SIG-M5 treated with dmso at 0.1 percent for 504 hours (cell line): ENCODE data around the gene RAP2B.
"Not testable (repeated sequence)": the region's sequence is repeated elsewhere in the genome, so short reads cannot be mapped to it uniquely, and the experiment has no call there.

Source experiments
- DNase-seq: peaks from one replicate; lab custom pipeline; 2025; ENCODE audit not compliant: unreplicated experiment; lab: John Stamatoyannopoulos, UW

RAP2B gene

DNA sequence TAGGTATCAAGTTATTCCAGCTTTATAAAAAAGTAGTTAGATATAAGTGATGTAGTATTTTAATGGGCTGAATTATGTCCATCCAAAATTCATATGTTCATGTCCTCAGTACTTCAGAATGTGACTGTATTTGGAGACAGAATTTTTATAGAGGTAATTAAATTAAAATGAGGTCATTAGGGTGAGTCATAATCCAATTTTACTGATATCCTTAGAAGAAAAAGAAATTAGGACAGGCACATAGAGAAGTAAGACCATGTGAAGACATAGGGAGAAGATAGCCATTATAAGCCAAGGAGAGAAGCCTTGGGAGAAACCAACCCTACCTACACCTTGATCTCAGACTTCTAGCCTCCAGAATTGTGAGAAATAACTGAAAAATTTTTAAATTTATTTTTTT is 30.3 kb downstream of the RAP2B start:
- DNase-seq: no peak

DNA sequence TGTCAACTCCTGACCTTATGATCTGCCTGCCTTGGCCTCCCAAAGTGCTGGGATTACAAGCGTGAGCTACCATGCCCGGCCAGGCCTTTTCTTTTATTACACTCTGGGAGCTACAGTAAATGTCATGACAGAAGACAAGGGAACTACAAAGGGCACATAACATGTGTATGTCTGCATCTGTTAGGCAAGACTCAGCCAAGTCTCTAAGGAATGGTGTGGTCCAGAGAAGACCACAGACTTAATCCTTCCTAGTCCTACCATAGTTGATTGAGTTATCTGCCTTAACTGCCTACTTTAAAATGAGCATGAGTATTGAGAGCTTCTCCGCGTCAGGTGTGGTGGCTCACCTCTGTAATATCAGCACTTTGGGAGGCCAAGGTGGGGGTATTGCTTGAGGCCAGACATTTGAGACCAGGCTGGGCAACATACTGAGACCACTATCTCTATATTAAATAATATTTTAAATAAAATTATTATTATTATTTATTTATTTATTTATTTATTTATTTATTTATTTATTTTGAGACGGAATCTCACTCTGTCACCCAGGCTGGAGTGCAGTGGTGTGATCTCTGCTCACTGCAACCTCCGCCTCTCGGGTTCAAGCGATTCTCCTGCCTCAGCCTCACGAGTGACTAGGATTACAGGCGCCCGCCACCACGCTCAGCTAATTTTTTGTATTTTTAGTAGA is 31.9 kb downstream of the RAP2B start:
- DNase-seq: not testable (repeated sequence)

DNA sequence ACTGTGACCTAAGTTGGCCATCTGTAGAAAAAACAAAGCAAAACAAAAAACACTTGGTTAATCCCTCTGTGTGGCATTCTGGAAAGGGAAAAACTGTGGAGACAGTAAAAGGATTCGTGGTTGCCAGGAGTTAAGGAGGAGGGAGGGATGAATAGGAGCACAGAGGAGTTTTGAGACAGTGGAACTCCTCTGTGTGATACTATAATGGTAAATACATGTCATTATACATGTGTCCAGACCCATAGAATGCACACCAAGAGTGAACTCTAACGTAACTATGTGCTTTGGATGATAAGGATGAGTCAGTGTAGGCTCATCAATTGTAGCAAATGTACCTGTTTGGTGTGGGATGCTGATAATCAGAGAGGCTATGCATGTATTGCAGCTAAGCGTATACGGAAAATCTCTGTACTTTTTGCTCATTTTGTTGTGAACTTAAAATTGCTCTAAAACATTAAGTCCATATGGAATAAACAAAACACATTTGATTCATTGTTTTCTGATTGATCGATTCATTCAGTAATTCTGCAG is 33.4 kb downstream of the RAP2B start:
- DNase-seq: no peak

DNA sequence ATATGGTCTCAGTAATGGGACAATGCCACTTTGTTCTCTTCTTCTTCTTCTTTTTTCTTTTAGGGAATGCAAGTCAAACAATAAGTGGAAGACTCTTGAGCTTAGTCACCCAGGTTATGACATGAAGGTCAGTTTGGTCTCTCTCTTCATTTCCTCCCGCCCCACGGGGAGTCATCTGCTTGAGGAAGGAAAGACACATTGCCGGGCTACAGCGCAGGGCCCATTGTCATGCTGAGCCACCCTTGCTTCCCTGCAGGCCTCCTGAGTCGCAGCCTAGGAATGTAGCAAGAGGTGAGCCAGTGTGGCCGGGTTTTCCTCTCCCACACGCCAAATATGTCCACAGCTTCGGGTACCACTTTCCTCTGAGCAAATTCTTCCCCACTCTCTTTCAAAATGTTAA is 47.6 kb downstream of the RAP2B start:
- DNase-seq: peak; percentile 88

DNA sequence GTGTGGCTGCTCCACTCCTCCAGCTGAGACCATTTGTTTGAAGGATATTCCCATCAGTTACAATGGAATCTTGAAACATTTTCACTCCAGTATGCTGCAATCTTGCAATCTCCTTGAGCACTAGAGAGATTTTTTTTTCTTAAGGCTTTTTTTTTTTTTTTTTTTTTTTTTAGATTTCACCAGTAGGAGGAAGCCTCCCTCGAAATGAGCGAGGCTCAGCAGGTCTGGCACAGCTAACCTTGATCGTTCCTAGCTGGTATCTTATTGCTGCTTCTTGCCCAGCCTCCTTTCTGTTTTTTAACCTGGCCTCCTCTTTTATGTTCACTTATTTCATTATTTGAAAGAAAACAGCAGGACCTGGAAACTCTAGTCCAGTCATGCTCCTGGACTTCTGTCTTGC is 48.1 kb downstream of the RAP2B start:
- DNase-seq: peak; percentile 32

DNA sequence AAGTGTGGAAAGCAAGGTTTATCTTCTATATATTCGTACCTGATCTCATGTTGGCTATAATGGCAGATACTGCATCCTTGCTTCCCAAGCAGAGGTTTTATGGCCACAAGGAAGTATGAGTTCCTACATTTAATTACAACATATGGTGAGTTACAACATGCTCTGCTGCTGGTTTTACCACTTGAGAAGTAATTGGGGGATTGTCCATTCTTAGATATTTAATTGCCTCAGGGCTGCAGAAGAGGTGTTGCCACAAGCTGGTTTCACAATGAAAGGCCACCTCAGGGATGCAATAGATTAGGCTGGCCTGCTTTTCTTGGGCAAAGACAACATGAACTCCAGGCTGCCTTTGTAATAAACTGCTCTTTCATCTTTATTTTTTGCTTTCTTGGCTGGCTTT is 48.6 kb downstream of the RAP2B start:
- peak; percentile 92 for DNase-seq

DNA sequence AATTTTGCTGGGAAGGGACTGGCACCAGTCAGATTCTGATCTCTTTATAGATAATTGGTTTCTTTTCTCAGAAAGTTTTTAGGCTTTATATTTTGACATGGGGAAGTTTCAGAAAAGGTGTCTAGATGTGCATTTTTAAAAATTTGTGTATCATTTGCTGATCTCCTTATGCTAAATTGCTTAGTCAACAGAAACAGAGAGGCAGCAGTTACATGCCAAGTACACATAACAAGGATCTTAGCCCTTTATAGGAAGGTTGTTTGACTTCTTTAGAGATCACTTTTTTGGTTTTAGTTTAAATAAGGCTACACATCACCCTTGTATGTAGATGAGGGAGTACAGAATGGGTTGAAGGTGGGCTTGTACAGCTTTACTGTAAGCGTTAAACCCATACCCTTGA is 53.5 kb downstream of the RAP2B start:
- DNase-seq: no peak

DNA sequence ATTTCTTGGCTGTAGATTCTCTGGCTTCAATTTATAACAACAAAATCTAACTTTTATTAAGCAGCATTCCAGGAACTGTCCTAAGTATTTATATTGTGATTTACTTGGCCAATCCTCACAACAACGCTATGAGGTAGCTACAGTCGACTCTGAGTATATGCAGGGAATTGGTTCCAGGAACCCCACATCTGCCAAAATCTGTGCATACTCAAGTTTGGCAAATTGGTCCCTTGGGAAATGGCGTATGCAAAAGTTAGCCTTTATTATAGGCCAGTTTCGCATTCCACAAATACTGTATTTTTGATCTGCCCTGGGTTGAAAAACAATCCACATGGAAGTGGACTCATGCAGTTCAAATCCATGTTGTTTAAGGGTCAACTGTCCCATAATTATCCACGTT is 53.9 kb downstream of the RAP2B start:
- DNase-seq: no peak

DNA sequence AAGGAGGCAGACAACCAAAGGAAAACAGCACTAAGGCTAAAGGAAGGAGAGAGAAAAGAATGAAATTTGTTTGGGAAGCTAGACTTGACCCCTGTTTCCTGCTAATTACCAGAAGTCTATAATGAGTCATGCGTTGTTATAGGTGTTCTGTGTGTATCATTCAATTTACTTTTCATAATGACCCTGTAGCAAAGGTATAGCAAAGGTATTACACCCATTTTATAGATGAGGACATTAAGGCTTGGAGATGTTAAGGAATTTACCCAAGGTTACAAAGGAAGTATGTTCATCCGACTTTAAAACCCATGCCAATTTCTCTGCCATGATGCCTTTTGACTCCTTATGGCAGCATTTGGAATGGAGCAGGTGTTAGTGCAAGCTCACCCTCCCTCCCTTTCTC is 54.9 kb downstream of the RAP2B start:
- no peak for DNase-seq

DNA sequence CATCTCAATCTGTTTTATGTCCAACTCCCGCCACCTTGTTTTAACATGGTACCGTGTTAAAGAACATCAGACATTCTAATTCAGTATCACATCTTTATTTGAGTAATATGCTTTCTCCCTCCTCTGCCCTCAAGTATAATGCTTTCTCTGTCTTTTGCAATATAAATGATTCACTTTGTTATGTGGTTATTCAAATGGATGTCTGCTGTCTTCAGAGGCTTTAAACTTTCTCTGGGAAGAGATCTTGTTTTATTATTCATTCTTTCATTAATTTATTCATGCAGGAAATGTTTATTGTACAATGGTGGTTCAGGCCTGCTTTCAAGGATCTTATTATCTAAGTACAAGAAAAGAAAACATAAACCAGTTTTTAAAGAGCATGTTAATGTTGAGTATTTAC is 57.1 kb downstream of the RAP2B start:
- DNase-seq: no peak
